ENCODE data around the gene AP2B1.

DNA sequence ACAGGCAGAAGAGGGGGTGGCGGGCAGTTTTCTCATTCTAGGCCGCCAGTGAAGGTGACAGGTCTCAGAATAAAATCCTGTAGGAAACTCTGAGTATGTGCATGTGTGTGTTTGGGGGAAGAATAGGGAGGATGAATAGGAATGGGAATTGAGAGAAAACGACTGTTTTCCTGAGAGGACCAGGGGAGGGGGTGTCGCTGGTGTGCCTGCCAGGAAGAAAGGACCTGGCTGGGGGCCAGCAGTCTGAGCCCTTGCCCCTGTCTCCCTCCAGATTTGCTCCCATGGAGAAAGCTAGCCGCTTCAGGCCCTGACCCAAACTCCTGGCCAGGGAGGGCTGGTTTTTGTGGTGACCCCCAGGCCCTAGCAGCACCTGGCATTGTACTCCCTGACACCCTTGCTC lies 187.9 kb downstream of the AP2B1 start:
- TF ChIP-seq, protein P1, sequence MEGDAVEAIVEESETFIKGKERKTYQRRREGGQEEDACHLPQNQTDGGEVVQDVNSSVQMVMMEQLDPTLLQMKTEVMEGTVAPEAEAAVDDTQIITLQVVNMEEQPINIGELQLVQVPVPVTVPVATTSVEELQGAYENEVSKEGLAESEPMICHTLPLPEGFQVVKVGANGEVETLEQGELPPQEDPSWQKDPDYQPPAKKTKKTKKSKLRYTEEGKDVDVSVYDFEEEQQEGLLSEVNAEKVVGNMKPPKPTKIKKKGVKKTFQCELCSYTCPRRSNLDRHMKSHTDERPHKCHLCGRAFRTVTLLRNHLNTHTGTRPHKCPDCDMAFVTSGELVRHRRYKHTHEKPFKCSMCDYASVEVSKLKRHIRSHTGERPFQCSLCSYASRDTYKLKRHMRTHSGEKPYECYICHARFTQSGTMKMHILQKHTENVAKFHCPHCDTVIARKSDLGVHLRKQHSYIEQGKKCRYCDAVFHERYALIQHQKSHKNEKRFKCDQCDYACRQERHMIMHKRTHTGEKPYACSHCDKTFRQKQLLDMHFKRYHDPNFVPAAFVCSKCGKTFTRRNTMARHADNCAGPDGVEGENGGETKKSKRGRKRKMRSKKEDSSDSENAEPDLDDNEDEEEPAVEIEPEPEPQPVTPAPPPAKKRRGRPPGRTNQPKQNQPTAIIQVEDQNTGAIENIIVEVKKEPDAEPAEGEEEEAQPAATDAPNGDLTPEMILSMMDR (conservative IDR thresholded peaks at IDR 0.05), result no peak
- TF ChIP-seq ZFX (IDR thresholded peaks at IDR 0.05), result no peak
